Daoy (cell line): ENCODE data around the gene SLC30A2. TPM values are rescaled to one million over a fixed set of nuclear protein-coding genes. Genes with fewer than 3 reads are reported as not detected.
"Not testable (repeated sequence)": the region's sequence is repeated elsewhere in the genome, so short reads cannot be mapped to it uniquely, and the experiment has no call there.

Experiments
- DNase-seq: peaks from one replicate; pipeline ENCODE4 v3.0.0-alpha.2; 2015; ENCODE audit warnings: low read depth
- total RNA-seq: library from RNA; depleted of rRNA; stranded (reverse); fragments of >200 nt; shearing (Covaris generic); gene quantifications from 2 replicates; pipeline ENCODE4 v1.2.3, GENCODE V29; 2014; rRNA removed

SLC30A2 gene, protein sequence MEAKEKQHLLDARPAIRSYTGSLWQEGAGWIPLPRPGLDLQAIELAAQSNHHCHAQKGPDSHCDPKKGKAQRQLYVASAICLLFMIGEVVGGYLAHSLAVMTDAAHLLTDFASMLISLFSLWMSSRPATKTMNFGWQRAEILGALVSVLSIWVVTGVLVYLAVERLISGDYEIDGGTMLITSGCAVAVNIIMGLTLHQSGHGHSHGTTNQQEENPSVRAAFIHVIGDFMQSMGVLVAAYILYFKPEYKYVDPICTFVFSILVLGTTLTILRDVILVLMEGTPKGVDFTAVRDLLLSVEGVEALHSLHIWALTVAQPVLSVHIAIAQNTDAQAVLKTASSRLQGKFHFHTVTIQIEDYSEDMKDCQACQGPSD
- total RNA-seq, result 0.18 TPM in 1 of 2 replicates, not detected in the other

GRCh38 chr1:26045722-26046245 lies at the start of gene SLC30A2:
SLC30A2 (minus strand) TSS chr1:26046118; CDS start chr1:26045896, 222 bp downstream.
- no peak for DNase-seq

GRCh38 chr1:26094677-26095383 lies 48.9 kb upstream of the SLC30A2 start:
- DNase-seq, result peak; percentile 63

- no peak for DNase-seq
Measured at GRCh38 chr1:26094076-26094669, 48.3 kb upstream of the SLC30A2 start.

- DNase-seq, result not testable (repeated sequence)
Measured at GRCh38 chr1:26093569-26093968, 47.7 kb upstream of the SLC30A2 start.

DNA sequence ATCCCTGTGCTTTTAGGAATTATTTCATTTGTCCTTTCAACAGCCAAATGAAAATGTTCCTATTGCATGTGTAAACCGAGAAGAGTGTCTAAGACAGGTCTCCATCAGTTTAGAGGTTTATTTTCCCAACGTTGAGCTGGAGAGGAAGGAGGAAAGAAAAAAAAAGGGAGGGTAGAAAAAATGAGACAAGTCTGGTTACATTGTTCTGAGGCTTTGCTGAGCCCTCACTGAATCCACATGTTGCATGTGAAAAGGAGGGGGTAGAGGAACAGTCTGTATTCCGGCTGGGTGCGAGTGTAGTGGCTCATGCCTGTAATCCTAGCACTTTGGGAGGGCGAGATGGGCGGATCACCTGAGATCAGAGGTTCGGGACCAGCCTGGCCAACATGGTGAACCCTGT lies 46.5 kb upstream of the SLC30A2 start:
- no peak for DNase-seq

DNA sequence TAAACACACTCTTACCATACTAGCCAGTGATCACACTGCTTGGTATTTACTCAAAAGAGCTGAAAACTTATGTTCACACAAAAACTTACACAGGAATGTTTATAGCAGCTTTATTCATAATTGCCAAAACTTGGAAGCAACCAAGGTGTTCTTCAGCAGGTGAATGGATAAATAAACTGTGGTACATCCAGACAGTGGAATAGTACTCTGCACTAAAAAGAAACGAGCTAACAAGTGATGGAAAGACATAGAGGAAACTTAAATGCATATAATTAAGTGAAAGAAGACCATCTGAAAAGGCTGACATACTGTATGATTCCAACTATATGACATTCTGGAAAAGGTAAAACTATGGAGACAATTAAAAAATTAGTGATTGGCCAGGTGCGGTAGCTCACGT lies 45.0 kb upstream of the SLC30A2 start:
- DNase-seq, result no peak

DNA sequence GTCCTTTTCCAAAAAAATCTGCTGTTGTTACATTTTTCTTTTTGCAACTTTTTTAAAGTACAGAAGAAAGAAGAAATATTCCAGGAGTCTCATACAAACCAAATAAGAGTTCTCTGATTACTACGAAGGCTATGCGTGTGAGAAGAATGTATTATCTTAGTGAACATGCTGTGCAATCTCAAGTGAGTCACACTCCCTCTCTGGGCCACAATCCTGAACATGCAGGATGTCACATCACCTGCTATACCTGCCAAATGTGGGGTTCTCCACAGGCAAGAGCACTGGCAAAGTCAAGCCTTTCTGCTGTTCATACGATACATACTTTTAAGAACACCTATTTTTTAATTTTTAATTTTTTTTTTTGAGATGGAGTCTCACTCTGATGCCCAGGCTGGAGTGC lies 43.2 kb upstream of the SLC30A2 start:
- DNase-seq, result no peak

GRCh38 chr1:26084844-26085243 lies 38.9 kb upstream of the SLC30A2 start:
- no peak for DNase-seq

DNA sequence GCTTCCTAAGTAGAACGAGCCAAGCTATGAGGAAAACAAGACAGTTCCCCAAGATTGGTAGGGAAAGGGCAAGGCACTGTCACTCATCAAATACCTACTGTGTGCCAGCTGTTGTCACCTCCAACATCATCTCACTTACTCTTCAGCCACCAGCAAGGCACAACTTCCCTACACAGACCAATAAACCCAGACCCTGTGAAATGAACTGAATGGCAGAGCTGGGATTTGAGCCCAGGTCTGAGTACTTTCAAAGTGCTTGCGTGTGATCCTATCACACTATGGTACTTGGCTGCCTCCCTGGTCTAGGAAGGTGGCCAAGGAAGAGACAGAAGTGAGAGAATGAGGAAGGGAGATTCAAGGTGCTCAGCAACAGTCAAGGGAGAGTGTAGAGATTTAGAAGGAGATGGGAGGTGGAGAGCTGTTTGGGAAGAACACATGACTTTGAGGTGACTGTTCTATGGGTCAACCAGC lies 38.2 kb upstream of the SLC30A2 start:
- DNase-seq, result no peak

DNA sequence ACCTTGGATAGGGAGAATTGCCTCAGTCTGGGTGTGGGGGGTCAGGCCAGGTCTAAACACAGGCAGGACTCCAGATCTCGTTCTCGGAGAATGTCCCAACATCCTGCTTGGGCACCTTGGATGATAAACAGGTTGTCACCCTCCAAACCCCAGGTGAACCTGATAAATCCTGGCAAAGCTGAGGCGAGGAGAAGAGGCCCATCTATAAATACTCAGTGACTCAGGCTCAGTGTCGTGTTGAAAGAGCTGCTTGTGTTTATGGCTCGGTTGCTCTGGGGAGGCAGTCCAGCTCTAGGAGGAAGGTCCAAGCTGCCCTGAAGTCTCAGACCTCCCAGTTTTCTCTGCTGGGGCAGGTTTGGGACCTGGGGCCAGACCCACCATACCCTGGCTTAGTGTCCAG lies 37.3 kb upstream of the SLC30A2 start:
- no peak for DNase-seq

- DNase-seq, result no peak
Measured at GRCh38 chr1:26082020-26082350, 36.1 kb upstream of the SLC30A2 start.

DNA sequence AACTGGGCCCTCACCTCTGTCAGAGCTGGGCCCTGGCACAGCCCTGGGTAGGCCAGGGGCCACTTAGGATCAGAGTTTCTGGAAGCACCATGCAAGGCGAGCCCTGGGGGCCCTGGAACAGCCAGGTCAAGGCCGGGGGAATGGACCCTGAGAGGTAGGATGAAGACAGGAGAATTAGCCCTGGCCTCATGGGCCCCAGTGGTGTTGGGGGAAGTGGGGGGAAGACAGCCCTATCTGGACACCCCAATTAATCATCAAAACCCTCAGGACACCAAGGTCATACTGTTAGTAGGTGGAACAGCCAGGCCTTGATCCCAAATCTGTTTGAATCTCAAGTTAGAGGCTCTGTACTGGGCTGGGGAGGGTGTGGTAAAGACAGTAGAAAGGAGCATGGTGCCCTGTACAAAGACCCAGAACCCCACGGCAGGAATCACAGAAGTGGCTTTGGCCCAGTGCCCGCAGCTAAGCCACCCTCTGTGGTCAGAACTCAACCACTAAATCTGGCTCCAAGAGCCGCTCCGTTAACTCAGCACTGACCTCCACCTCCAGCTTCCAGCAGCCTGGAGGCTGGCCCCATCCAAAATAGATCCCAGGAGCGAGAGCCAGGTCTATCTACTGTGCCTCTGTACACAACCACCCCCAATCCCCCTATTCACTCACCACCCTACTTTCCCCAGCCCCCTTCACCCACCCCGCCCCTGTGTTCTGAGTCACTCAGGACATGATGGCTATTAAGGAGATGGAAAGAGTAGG lies 35.5 kb upstream of the SLC30A2 start:
- peak; percentile 38 for DNase-seq

DNA sequence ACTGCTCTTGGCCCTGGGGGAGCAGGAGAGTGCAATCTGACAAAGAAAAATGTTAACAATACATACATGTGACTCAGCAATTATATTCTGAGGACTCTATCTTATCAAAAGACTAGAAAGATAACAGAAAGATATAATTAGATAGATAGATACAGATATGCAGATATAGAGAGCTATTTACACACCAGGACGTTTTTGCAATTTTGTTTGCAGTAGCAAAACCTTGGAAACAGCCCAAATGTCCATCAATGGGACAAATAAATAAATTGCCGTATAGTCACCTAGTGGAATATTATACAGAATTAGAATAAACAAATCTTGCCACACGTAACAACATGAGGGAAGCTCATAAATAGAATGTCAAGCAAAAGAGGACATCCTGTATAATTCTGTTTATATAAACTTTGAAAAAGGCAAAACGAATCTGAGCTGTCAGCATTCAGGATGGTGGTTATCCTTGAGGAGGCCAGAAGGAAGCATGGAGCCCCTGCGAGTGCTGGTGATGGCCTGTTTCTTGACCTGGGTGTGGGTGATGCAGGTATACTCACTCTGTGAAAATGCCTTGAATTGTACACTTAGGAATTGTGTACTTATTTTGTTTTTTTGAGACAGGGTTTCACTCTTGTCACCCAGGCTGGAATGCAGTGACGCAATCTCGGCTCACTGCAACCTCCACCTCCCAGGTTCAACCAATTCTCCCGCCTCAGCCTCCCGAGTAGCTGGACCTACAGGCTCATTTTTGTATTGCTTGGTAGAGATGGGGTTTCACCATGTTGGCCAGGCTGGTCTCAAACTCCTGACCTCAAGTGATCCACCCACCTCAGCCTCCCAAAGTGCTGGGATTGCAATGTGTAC lies 34.3 kb upstream of the SLC30A2 start:
- DNase-seq, result no peak

- DNase-seq, result no peak
Measured at GRCh38 chr1:26079178-26079563, 33.3 kb upstream of the SLC30A2 start.

DNA sequence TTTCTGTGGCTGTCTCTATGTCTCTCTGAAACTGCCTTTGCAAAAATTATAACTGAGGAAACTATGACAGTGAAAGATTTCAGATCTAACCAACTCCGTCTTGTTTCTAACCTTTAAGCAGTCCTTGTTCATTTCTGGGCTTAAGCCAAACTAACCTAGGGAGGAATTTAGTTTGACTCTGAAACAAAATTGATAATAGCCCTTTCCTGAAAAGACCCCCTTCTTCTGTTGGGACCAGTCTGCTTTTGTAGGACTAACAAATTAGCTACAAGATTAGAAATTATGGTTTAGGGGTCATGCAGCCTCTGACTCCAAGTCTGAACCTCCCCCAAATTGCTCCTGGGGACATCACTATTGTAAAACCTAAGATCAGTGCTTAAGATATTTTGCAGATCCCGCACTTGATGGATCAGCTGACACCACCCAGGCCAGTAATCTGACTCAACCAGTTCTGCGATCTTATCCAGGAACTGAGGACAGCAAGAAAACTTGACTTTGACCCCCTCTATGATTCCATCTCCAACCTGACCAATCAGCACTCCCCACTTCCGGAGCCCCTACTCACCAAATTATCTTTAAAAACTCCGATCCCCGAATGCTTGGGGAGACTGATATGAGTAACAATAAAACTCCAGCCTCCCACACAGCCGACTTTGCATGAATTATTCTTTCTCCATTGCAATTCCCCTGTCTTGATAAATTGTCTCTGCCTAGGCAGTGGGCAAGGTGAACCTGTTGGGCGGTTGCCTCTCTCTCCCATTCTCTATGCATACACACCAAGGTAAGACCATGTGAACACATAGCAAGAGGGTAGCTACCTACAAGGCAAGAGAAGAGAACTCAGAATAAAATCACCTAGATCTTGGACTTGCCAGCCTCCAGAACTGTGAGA lies 32.6 kb upstream of the SLC30A2 start:
- no peak for DNase-seq

DNA sequence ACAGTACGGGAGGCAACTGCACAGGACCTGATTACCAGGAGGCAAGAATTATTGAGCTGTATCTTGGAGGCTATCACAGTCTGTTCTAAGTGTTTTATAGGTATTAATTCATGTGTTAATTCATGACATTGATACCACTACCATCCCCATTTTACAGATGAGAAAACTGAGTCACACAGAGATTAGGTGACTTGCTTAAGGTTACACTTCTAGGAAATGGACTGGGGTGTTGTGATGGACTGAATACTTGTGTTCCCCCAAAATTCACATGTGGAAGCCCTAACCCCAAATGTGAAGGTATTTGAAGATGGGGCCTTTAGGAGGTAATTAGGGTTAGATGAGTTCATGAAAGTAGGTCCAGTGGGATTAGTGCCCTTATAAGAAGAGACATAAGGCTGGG lies 31.6 kb upstream of the SLC30A2 start:
- no peak for DNase-seq

- no peak for DNase-seq
Measured at GRCh38 chr1:26075421-26076144, 29.7 kb upstream of the SLC30A2 start.

DNA sequence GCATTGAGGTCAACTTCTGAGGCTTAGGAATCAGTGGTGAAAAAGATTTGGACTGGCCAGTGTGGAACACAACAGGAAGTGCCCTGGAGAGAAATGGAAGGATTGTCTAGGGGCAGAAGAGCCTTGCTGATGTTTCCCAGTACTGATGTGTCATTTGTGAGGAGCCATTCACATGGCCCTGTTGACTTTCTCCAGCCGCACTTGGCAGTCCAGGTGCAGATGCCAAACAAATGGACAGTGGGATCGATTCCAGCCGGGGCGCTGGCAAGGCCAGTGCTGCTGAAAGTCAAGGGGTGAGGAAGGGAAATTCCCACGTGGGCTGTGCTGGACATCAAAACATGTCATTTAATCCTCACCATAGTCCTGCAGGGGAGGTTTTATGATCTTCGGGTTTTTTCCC lies 26.4 kb upstream of the SLC30A2 start:
- DNase-seq, result no peak

DNA sequence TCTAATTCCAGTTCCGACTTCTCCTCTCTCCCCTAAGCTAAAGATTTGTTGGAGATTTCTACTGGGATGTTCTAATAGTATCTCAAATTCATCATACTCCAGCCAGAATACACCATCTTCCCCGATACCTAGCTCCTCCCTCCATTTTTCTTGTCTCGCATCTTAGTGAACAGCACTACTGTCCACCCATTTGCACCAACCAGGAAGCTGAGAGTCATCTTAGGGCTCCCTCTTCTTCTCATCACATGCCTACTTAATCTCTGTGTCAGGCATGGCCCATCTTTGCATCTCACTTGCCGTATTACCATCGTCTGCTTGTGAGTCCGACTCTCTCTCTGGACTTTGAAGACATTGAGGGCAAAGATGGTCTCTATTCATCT lies 25.0 kb upstream of the SLC30A2 start:
- no peak for DNase-seq
